NB4 (cell line): ENCODE measurements around the gene NLRP12.
"Not testable (repeated sequence)": the region's sequence is repeated elsewhere in the genome, so short reads cannot be mapped to it uniquely, and the experiment has no call there.

Source experiments
- DNase-seq: peaks from one replicate; pipeline ENCODE4 v3.0.0; 2010; ENCODE audit warnings: low read depth
- H3K4me3 ChIP-seq: one replicate; pipeline ENCODE4 v1.5.1; 2011; ENCODE audit warnings: mild to moderate bottlenecking, low read depth, low read length, moderate library complexity
- CTCF ChIP-seq: IDR thresholded peaks from one replicate; pipeline ENCODE4 v1.5.1; 2012; ENCODE audit warnings: low read depth, low read length
- MAX ChIP-seq: IDR thresholded peaks from 2 replicates; pipeline ENCODE4 v1.6.1; 2011; ENCODE audit warnings: low read depth, low read length
- MYC ChIP-seq: IDR thresholded peaks from 2 replicates; pipeline ENCODE4 v1.6.1; 2011; ENCODE audit warnings: low read depth, low read length
- POLR2A ChIP-seq: IDR thresholded peaks from 2 replicates; pipeline ENCODE4 v1.6.1; 2011; ENCODE audit warnings: mild to moderate bottlenecking; ENCODE audit not compliant: insufficient read length; ENCODE audit errors: extremely low read depth

NLRP12 gene

GRCh38 chr19:53865523-53865917 lies 41.4 kb upstream of the NLRP12 start:
- TF ChIP-seq MYC: no peak
- DNase-seq: peak; percentile 48
- H3K4me3 ChIP-seq: no peak overlapping the region

- DNase-seq: no peak
- TF ChIP-seq MYC (no peak), MAX (no peak), CTCF (no peak), POLR2A (no peak)
- H3K4me3 ChIP-seq: no peak overlapping the region
These were observed 40.3 kb upstream of the NLRP12 start for GRCh38 chr19:53864308-53864836.

- TF ChIP-seq CTCF (no peak), MAX (no peak), POLR2A (no peak), MYC (no peak)
- no peak overlapping the region for H3K4me3 ChIP-seq
- no peak for DNase-seq
These were observed 29.6 kb upstream of the NLRP12 start for GRCh38 chr19:53853707-53854106.

- H3K4me3 ChIP-seq: no peak overlapping the region
- DNase-seq: peak; percentile 55
- TF ChIP-seq POLR2A (no peak), CTCF (no peak), MYC (no peak), MAX (no peak)
These were observed 25.1 kb upstream of the NLRP12 start for GRCh38 chr19:53849237-53849676.

- TF ChIP-seq MYC: no peak
- TF ChIP-seq MAX: no peak
- TF ChIP-seq POLR2A: no peak
- TF ChIP-seq CTCF: no peak
- DNase-seq: no peak
- H3K4me3 ChIP-seq: no peak overlapping the region
These were observed 23.4 kb upstream of the NLRP12 start for GRCh38 chr19:53847555-53847954.

- peak; percentile 35 for DNase-seq
- H3K4me3 ChIP-seq: no peak overlapping the region
- TF ChIP-seq CTCF (no peak), MAX (no peak), MYC (no peak), POLR2A (no peak)
These were observed 20.7 kb upstream of the NLRP12 start for GRCh38 chr19:53844849-53845246.

- H3K4me3 ChIP-seq: not testable (repeated sequence)
- peak; percentile 82 for DNase-seq
These were observed 16.8 kb upstream of the NLRP12 start for GRCh38 chr19:53840914-53841313.

GRCh38 chr19:53840241-53840640 lies 16.1 kb upstream of the NLRP12 start:
- not testable (repeated sequence) for H3K4me3 ChIP-seq, DNase-seq

- DNase-seq, H3K4me3 ChIP-seq: not testable (repeated sequence)
These were observed 14.3 kb upstream of the NLRP12 start for GRCh38 chr19:53838446-53838845.

- not testable (repeated sequence) for DNase-seq, H3K4me3 ChIP-seq
These were observed 8.7 kb upstream of the NLRP12 start for GRCh38 chr19:53832861-53833260.
